Activated CD8-positive, alpha-beta T cell treated with anti-CD3 and anti-CD28 coated beads for 36 hours (primary cell): Measurements from ENCODE around the gene ANKS1B. TPM values are rescaled to one million over a fixed set of nuclear protein-coding genes. Genes with fewer than 3 reads are reported as not detected.

Source experiments
- ATAC-seq: fragments of 200-7000 bp; cut with Tn5 transposase; one replicate; pipeline ENCODE4 v1.10.0; 2021; ENCODE audit warnings: mild to moderate bottlenecking, moderate library complexity
- CTCF ChIA-PET: fragments of 350-600 bp; sonication (Branson Sonifier 250); formaldehyde crosslinking; loops from one replicate; lab custom pipeline; 2021; ENCODE audit warnings: antibody characterized with exemption; lab: Charles Lee
- POLR2A ChIA-PET: fragments of 350-600 bp; sonication (Branson Sonifier 250); formaldehyde crosslinking; loops from one replicate; lab custom pipeline; 2021; ENCODE audit warnings: antibody characterized with exemption; lab: Charles Lee
- DNase-seq: peaks from one replicate; pipeline ENCODE4 v3.0.0-alpha.2; 2020
- H3K27ac Mint-ChIP-seq: one replicate; pipeline ENCODE4 v1.8.0; 2021; ENCODE audit warnings: mild to moderate bottlenecking, mixed read lengths
- H3K27me3 Mint-ChIP-seq: one replicate; pipeline ENCODE4 v1.8.0; 2021; ENCODE audit warnings: mixed read lengths
- H3K36me3 Mint-ChIP-seq: one replicate; pipeline ENCODE4 v1.8.0; 2021; ENCODE audit warnings: low read depth, mixed read lengths
- H3K4me1 Mint-ChIP-seq: one replicate; pipeline ENCODE4 v1.8.0; 2021; ENCODE audit warnings: low read depth, mixed read lengths
- H3K4me3 Mint-ChIP-seq: one replicate; pipeline ENCODE4 v1.8.0; 2021; ENCODE audit warnings: mild to moderate bottlenecking, moderate library complexity, mixed read lengths
- H3K9me3 Mint-ChIP-seq: one replicate; pipeline ENCODE4 v1.8.0; 2021; ENCODE audit warnings: mixed read lengths
- CTCF ChIP-seq: fragments of 200-600 bp; IDR thresholded peaks from one replicate; pipeline ENCODE4 v1.8.0; 2022; ENCODE audit warnings: antibody characterized with exemption, mild to moderate bottlenecking
- intact Hi-C: fragments of 100-400 bp; cut with micrococcal nuclease; formaldehyde crosslinking; loops from one replicate; pipeline ENCODE4 v1.10.0; 2022
- total RNA-seq, 2 experiments: library from RNA; stranded (reverse); gene quantifications; one replicate each; pipeline ENCODE4 v1.2.3, GENCODE V29; 2021

Gene ANKS1B
- total RNA-seq, 2 experiments from 2014 or later = 0.54 TPM; not detected in 1

- intact Hi-C loops = no loop called here
- Mint-ChIP-seq H3K36me3 (no peaks in the 10 kb centered on the region), H3K27me3 (no peaks in the 10 kb centered on the region), H3K4me1 (no peaks in the 10 kb centered on the region), H3K9me3 (peaks cover 6% of the 10 kb centered on the region), H3K27ac (no peak overlapping the region), H3K4me3 (no peak overlapping the region)
- POLR2A ChIA-PET = interaction anchor here (0.6 kb wide), 1 partner anchor 15 kb away, joined by 4 read pairs; no protein-coding TSS in a partner anchor
- CTCF ChIA-PET = no interaction called here
- TF ChIP-seq CTCF = no peak
- no peak for ATAC-seq
- DNase-seq = no peak
These were observed 486.0 kb downstream of the ANKS1B start for GRCh38 chr12:99498756-99499155.

DNA sequence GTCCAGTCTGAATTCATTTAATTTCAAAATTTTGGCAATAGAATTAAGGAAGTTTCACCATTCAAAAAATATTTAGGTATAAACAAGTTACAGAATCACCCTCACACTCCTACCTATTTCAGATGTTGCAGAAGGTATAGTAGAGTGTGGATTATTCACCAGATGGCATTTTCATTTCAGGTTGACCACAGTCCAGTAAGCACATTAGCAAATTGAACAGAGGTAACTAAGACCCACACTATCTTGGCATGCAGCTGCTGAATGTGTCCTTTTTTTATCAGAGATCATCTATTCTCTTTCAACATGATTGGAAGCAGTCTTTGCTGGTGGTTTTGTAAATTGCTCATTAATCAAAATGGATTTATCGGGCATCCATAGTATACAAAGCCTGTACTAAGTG is 488.9 kb downstream of the ANKS1B start:
- POLR2A ChIA-PET = no interaction called here
- ATAC-seq = no peak
- H3K36me3 Mint-ChIP-seq = no peaks in the 10 kb centered on the region
- peaks cover 2% of the 10 kb centered on the region for H3K9me3 Mint-ChIP-seq
- no peaks in the 10 kb centered on the region for H3K27me3 Mint-ChIP-seq
- DNase-seq = no peak
- no peak overlapping the region for H3K27ac Mint-ChIP-seq
- CTCF ChIA-PET = no interaction called here
- H3K4me3 Mint-ChIP-seq = no peak overlapping the region
- intact Hi-C loops = no loop called here
- no peaks in the 10 kb centered on the region for H3K4me1 Mint-ChIP-seq
- TF ChIP-seq CTCF = no peak

DNA sequence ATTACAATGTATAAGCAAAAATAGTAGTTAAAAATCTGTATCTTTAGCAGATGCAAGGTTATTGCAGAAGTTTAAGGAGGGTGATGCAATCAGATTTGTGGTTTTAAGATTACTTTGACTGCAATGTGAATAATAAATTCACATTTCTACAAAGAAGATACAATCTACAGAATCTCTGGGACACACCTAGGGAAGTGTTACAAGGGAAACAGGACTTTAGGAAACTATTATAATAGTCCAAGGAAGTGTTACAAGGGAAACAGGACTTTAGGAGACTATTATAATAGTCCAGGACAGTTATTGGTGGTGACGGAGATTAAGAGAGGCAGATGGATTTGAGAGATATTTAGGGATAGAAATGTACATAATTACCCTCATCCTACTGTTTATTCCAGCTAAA is 491.5 kb downstream of the ANKS1B start:
- Mint-ChIP-seq H3K4me3 (no peak overlapping the region), H3K27ac (no peak overlapping the region), H3K27me3 (no peaks in the 10 kb centered on the region), H3K36me3 (no peaks in the 10 kb centered on the region), H3K4me1 (no peaks in the 10 kb centered on the region), H3K9me3 (peaks cover 2% of the 10 kb centered on the region)
- ATAC-seq (no peak), DNase-seq (no peak)
- intact Hi-C loops = no loop called here
- ChIA-PET CTCF (no interaction called here), POLR2A (no interaction called here)
- TF ChIP-seq CTCF = no peak

DNA sequence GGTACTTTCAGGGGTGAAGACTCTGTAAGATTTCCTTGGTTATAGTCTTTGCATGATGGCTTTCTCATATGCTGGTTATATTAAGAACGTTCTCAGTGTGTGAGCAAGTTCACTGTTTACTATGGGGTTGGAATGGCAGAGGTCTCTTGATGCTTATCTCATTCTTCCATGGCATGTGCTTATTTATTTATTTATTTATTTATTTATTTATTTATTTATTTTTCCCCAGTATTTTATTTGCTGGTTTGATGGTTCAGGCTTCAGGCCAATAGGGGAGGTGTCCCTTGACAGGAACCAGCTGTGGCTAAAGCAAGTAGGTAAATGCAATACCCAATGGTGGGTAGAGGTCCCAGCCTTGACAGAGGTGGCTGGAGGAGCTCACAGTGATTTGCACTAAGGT is 498.5 kb downstream of the ANKS1B start:
- ChIA-PET POLR2A (no interaction called here), CTCF (no interaction called here)
- no peaks in the 10 kb centered on the region for H3K36me3 Mint-ChIP-seq
- H3K9me3 Mint-ChIP-seq = peaks cover 17% of the 10 kb centered on the region
- no peaks in the 10 kb centered on the region for H3K27me3 Mint-ChIP-seq
- H3K4me1 Mint-ChIP-seq = no peaks in the 10 kb centered on the region
- no peak for TF ChIP-seq CTCF
- no peak overlapping the region for H3K27ac Mint-ChIP-seq
- no peak for ATAC-seq
- no peak for DNase-seq
- intact Hi-C loops = no loop called here
- H3K4me3 Mint-ChIP-seq = no peak overlapping the region

- ChIA-PET CTCF (no interaction called here), POLR2A (no interaction called here)
- Mint-ChIP-seq H3K27me3 (no peaks in the 10 kb centered on the region), H3K9me3 (peaks cover 8% of the 10 kb centered on the region), H3K4me3 (no peak overlapping the region), H3K36me3 (no peaks in the 10 kb centered on the region), H3K27ac (no peak overlapping the region), H3K4me1 (no peaks in the 10 kb centered on the region)
- ATAC-seq (no peak), DNase-seq (no peak)
- intact Hi-C loops = no loop called here
- no peak for TF ChIP-seq CTCF
These were observed 505.6 kb downstream of the ANKS1B start for GRCh38 chr12:99479149-99479548.
